ENCODE results near the gene TPH2. TPM values are rescaled to one million over a fixed set of nuclear protein-coding genes. Genes with fewer than 3 reads are reported as not detected.

The TPH2 gene
- total and polyA plus RNA-seq, 2 experiments from 2014 or later: not detected

DNA sequence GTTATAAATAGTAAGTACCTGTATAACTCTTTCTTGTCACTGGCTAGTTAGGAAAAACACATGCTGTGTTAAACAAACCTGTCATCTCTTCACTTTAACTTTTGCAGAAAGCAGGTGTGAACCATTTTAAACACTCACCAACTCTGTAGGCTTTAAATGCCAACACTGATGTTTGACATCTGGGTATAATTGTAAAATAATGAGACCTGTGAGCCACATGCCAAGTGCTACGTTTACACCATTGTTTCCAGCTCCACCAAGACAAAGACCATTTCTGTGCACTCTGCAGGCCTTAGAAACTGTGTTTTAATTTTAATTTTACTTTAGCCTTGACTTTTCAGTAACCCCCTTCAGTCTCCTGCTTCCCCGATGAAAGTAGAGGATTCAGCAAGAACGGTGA, 11.0 kb downstream of the TPH2 start:
- Histone ChIP-seq H3K27ac (no peak overlapping the region), H3K9me3 (ENCODE audit: low read depth) (no peaks in the 10 kb centered on the region), H3K9me2 (replicated peaks; ENCODE audit: insufficient read depth) (no peaks in the 10 kb centered on the region), H3K27me3 (peaks cover 16% of the 10 kb centered on the region), H3K36me3 (replicated peaks; ENCODE audit: insufficient read depth, low read depth) (no peaks in the 10 kb centered on the region), H3K79me2 (no peaks in the 10 kb centered on the region), H4K20me1 (ENCODE audit: insufficient read depth, poor library complexity, severe bottlenecking) (no peaks in the 10 kb centered on the region), H3K4me2 (no peak overlapping the region), H2AFZ (no peak overlapping the region), H3K4me3 (no peak overlapping the region), H3K4me1 (ENCODE audit: insufficient read depth) (no peaks in the 10 kb centered on the region)
- TF ChIP-seq, protein P1, sequence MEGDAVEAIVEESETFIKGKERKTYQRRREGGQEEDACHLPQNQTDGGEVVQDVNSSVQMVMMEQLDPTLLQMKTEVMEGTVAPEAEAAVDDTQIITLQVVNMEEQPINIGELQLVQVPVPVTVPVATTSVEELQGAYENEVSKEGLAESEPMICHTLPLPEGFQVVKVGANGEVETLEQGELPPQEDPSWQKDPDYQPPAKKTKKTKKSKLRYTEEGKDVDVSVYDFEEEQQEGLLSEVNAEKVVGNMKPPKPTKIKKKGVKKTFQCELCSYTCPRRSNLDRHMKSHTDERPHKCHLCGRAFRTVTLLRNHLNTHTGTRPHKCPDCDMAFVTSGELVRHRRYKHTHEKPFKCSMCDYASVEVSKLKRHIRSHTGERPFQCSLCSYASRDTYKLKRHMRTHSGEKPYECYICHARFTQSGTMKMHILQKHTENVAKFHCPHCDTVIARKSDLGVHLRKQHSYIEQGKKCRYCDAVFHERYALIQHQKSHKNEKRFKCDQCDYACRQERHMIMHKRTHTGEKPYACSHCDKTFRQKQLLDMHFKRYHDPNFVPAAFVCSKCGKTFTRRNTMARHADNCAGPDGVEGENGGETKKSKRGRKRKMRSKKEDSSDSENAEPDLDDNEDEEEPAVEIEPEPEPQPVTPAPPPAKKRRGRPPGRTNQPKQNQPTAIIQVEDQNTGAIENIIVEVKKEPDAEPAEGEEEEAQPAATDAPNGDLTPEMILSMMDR (IDR thresholded peaks at IDR 0.05; ENCODE audit: poor library complexity): no peak
- TF ChIP-seq EZH2 (IDR thresholded peaks at IDR 0.05; ENCODE audit: borderline replicate concordance) (no peak), EZH2phosphoT487 (IDR thresholded peaks at IDR 0.05; ENCODE audit: low read depth, severe bottlenecking, unreplicated experiment) (no peak)
- WGBS (ENCODE audit: low lambda C conversion rate, missing lambda C conversion rate): 45% methylated on average over 3 of the region's 3 CpGs
- DNase-seq (ENCODE audit: low spot score): no peak

DNA sequence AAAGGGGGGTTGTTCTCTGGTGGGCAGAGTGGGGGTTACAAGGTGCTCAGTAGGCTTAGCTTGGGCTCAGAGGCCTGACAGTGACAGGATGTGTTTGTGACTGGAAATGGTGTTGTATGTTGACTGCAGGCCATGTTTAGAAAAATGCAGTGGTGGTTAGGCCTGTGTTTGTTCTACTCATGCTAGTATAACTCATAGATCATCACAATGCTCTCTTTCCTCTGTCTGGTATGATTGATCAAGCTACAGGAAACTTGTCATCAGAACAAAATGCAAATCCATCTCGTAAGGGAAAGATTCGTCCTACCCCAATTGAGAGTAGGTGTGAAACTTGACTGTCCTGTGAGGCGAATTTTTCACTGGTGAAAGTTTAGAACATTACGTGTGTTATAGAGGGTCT, 11.8 kb downstream of the TPH2 start:
- no peak overlapping the region for H3K4me3 ChIP-seq
- TF ChIP-seq EZH2phosphoT487 (IDR thresholded peaks at IDR 0.05; ENCODE audit: low read depth, severe bottlenecking, unreplicated experiment): no peak
- TF ChIP-seq EZH2 (IDR thresholded peaks at IDR 0.05; ENCODE audit: borderline replicate concordance): no peak
- DNase-seq (ENCODE audit: low spot score): no peak
- peaks cover 11% of the 10 kb centered on the region for H3K27me3 ChIP-seq
- no peaks in the 10 kb centered on the region for H3K36me3 ChIP-seq (replicated peaks; ENCODE audit: insufficient read depth, low read depth)
- H3K9me3 ChIP-seq (ENCODE audit: low read depth): no peaks in the 10 kb centered on the region
- no peaks in the 10 kb centered on the region for H3K79me2 ChIP-seq
- H3K4me2 ChIP-seq: no peak overlapping the region
- no peak overlapping the region for H3K27ac ChIP-seq
- no peaks in the 10 kb centered on the region for H3K9me2 ChIP-seq (replicated peaks; ENCODE audit: insufficient read depth)
- no peak overlapping the region for H2AFZ ChIP-seq
- 90% methylated on average over 4 of the region's 4 CpGs for WGBS (ENCODE audit: low lambda C conversion rate, missing lambda C conversion rate)
- H3K4me1 ChIP-seq (ENCODE audit: insufficient read depth): no peaks in the 10 kb centered on the region
- H4K20me1 ChIP-seq (ENCODE audit: insufficient read depth, poor library complexity, severe bottlenecking): no peaks in the 10 kb centered on the region

DNA sequence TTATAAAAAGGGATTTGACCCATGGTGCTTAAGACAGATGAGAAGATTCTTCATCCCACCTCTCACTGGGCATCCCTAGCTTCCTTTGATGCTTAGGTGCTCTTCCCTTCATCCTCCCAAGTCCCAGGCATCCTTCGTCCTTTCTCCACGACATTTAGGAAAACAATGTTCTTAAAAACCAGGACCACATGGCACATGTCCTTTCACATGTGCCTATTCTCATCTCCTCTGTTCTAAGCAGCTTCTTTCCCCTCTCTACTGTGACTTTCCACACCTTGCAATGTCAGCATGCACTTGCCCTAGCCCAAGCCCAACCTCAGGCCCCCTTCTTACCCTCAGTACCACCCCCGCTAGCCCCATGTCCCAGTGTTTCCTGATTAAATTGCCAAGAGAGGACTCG, 12.2 kb downstream of the TPH2 start:
- Histone ChIP-seq H3K9me2 (replicated peaks; ENCODE audit: insufficient read depth) (no peaks in the 10 kb centered on the region), H3K79me2 (no peaks in the 10 kb centered on the region), H3K4me2 (no peak overlapping the region), H3K9me3 (ENCODE audit: low read depth) (no peaks in the 10 kb centered on the region), H3K4me1 (ENCODE audit: insufficient read depth) (no peaks in the 10 kb centered on the region), H4K20me1 (ENCODE audit: insufficient read depth, poor library complexity, severe bottlenecking) (no peaks in the 10 kb centered on the region), H3K27ac (no peak overlapping the region), H3K27me3 (peaks cover 9% of the 10 kb centered on the region), H2AFZ (no peak overlapping the region), H3K4me3 (no peak overlapping the region), H3K36me3 (replicated peaks; ENCODE audit: insufficient read depth, low read depth) (no peaks in the 10 kb centered on the region)
- WGBS (ENCODE audit: low lambda C conversion rate, missing lambda C conversion rate): 92% methylated on average over 4 of the region's 4 CpGs
- no peak for TF ChIP-seq EZH2phosphoT487 (IDR thresholded peaks at IDR 0.05; ENCODE audit: low read depth, severe bottlenecking, unreplicated experiment)
- TF ChIP-seq EZH2 (IDR thresholded peaks at IDR 0.05; ENCODE audit: borderline replicate concordance): no peak
- TF ChIP-seq, protein P1 (IDR thresholded peaks at IDR 0.05; ENCODE audit: poor library complexity): no peak
- no peak for DNase-seq (ENCODE audit: low spot score)

DNA sequence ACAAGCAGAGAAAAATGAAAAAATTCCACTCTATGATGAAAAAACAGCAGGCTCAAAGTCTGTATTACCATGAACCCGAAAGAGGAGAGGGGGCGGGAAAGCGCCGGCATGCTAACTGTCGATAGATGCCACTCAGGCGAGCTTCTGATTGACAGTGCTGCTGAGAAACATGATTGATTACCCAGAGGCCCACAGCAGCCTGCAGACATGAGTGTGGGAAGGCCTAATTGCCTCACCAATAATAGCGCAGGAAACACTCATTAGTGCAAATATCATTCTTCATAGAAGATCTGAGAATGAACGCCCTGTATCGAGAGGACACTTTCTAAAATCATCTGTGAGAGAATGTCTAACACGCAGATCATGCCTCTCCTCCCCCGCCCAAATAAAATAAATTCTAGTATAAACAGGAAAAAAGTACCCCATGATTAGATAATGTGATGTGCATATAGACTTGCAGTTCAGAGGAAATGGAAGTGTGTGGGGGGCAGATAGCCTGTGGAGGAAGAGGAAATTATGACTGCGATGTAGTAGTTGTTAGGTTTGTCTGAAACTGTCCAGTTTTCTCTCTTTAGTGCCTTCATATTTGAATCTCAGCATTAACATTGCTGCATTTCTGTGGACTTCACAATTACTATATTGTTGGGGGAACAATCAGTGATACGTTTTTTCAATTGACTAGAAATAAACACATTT, 15.6 kb downstream of the TPH2 start:
- Histone ChIP-seq H3K27me3 (no peaks in the 10 kb centered on the region), H4K20me1 (ENCODE audit: insufficient read depth, poor library complexity, severe bottlenecking) (no peaks in the 10 kb centered on the region), H3K9me3 (ENCODE audit: low read depth) (no peaks in the 10 kb centered on the region), H3K4me1 (ENCODE audit: insufficient read depth) (peaks cover 7% of the 10 kb centered on the region), H3K36me3 (replicated peaks; ENCODE audit: insufficient read depth, low read depth) (no peaks in the 10 kb centered on the region), H3K4me2 (no peak overlapping the region), H3K4me3 (no peak overlapping the region), H3K79me2 (no peaks in the 10 kb centered on the region), H3K27ac (no peak overlapping the region), H2AFZ (no peak overlapping the region), H3K9me2 (replicated peaks; ENCODE audit: insufficient read depth) (no peaks in the 10 kb centered on the region)
- no peak for DNase-seq (ENCODE audit: low spot score)
- WGBS (ENCODE audit: low lambda C conversion rate, missing lambda C conversion rate): 82% methylated on average over 13 of the region's 13 CpGs
- TF ChIP-seq, protein P1 (IDR thresholded peaks at IDR 0.05; ENCODE audit: poor library complexity): no peak
- TF ChIP-seq EZH2phosphoT487 (IDR thresholded peaks at IDR 0.05; ENCODE audit: low read depth, severe bottlenecking, unreplicated experiment) (no peak), EZH2 (IDR thresholded peaks at IDR 0.05; ENCODE audit: borderline replicate concordance) (no peak)
